ENCODE data around the gene ZNF10. TPM values are rescaled to one million over a fixed set of nuclear protein-coding genes. Genes with fewer than 3 reads are reported as not detected.

The ZNF10 gene
- total RNA-seq, 3 donors from 2014 or later: 12.8 to 35.0 (median 13.4) TPM

DNA sequence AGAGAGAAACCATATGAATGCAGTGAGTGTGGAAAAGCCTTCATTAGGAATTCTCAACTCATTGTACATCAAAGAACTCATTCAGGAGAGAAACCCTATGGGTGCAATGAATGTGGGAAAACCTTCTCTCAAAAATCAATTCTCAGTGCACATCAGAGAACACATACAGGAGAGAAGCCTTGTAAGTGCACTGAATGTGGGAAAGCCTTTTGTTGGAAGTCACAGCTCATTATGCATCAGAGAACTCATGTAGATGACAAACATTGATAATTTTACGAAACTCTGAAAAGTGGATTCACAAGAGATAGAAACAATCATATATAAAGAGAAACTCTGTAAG is 73.8 kb downstream of the ZNF10 start:
- no peak for TF ChIP-seq POLR2A (IDR thresholded peaks at IDR 0.05)
- TF ChIP-seq, protein P1, sequence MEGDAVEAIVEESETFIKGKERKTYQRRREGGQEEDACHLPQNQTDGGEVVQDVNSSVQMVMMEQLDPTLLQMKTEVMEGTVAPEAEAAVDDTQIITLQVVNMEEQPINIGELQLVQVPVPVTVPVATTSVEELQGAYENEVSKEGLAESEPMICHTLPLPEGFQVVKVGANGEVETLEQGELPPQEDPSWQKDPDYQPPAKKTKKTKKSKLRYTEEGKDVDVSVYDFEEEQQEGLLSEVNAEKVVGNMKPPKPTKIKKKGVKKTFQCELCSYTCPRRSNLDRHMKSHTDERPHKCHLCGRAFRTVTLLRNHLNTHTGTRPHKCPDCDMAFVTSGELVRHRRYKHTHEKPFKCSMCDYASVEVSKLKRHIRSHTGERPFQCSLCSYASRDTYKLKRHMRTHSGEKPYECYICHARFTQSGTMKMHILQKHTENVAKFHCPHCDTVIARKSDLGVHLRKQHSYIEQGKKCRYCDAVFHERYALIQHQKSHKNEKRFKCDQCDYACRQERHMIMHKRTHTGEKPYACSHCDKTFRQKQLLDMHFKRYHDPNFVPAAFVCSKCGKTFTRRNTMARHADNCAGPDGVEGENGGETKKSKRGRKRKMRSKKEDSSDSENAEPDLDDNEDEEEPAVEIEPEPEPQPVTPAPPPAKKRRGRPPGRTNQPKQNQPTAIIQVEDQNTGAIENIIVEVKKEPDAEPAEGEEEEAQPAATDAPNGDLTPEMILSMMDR (IDR thresholded peaks at IDR 0.05): no peak
- no peak for TF ChIP-seq POLR2AphosphoS5 (IDR thresholded peaks at IDR 0.05)
- H3K4me3 ChIP-seq: no peak overlapping the region

DNA sequence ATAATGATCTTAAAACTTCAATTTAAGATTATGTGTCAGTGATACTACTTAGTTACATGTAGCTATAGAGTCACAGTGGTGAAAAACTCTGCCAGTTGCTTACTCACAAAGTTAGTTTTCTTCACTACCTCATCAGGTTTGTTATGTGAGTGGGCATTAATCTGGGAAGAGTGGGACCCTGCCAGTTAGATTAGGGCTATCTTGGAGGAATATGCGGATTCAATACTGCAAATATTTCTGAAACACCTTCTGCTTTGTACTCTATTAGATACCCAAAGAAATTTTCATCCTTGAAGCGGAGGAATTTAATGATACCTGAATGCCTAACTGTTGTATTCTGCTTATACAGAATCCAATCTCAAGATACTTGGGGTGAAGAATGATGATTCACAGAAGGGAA is 76.0 kb downstream of the ZNF10 start:
- Histone ChIP-seq H3K4me1 (no peaks in the 10 kb centered on the region), H3K4me3 (peak overlapping the region in 1 of 3 donors; percentile 6), H3K27ac (no peak overlapping the region), H3K9me3 (peaks cover 98 to 100% of the 10 kb centered on the region in 2 donors), H3K27me3 (no peaks in the 10 kb centered on the region), H3K36me3 (peaks cover 25% of the 10 kb centered on the region)
- no peak for TF ChIP-seq POLR2A (IDR thresholded peaks at IDR 0.05)
- no peak for TF ChIP-seq POLR2AphosphoS5 (IDR thresholded peaks at IDR 0.05)
- TF ChIP-seq, protein P1 (IDR thresholded peaks at IDR 0.05): no peak
- intact Hi-C loops (cut with DNase I; ENCODE audit: low total_unique reads): no loop called here
- DNase-seq (ENCODE audit: low spot score in 2 of 2): no peak

More for the DNA sequence above, 73.8 kb downstream of the ZNF10 start:
- Histone ChIP-seq H3K27ac (no peak overlapping the region), H3K27me3 (no peaks in the 10 kb centered on the region), H3K36me3 (peaks cover 26% of the 10 kb centered on the region), H3K9me3 (peaks cover 95 to 100% of the 10 kb centered on the region in 2 donors), H3K4me1 (no peaks in the 10 kb centered on the region)
- no peak for DNase-seq (ENCODE audit: low spot score in 2 of 2)
- intact Hi-C loops (cut with DNase I; ENCODE audit: low total_unique reads): no loop called here

Other genes with a start within 250 kb of the ZNF10 start
- 10 to 100 TPM; 22.4 to 36.1 (median 26.5) TPM for gene CHFR, start 243.0 kb upstream of the ZNF10 start, total RNA-seq
- gene ZNF605, start 174.3 kb upstream of the ZNF10 start, total RNA-seq: 10 to 100 TPM in 2 of 3 donors, 1 to 10 TPM in 1; 8.3 to 17.9 (median 16.1) TPM
- 10 to 100 TPM; 12.0 to 19.6 (median 19.0) TPM for gene ZNF26, start 144.3 kb upstream of the ZNF10 start, total RNA-seq
- 10 to 100 TPM; 25.0 to 61.0 (median 29.2) TPM for gene ZNF84, start 93.1 kb upstream of the ZNF10 start, total RNA-seq
- gene ZNF140, start 49.7 kb upstream of the ZNF10 start, total RNA-seq: 10 to 100 TPM in 2 of 3 donors, 1 to 10 TPM in 1; 9.3 to 34.5 (median 22.3) TPM
- gene ZNF891, start 353 bp upstream of the ZNF10 start, total RNA-seq: 1 to 10 TPM; 2.7 to 5.7 (median 4.6) TPM
- 10 to 100 TPM; 15.4 to 38.2 (median 23.3) TPM for gene ZNF268, start 50.9 kb downstream of the ZNF10 start, total RNA-seq
- gene ANHX, start 105.2 kb downstream of the ZNF10 start, total RNA-seq: not detected